ENCODE data around the gene FAM168B. TPM values are rescaled to one million over a fixed set of nuclear protein-coding genes. Genes with fewer than 3 reads are reported as not detected.

FAM168B gene, protein sequence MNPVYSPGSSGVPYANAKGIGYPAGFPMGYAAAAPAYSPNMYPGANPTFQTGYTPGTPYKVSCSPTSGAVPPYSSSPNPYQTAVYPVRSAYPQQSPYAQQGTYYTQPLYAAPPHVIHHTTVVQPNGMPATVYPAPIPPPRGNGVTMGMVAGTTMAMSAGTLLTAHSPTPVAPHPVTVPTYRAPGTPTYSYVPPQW
- total RNA-seq = 10 to 100 TPM; 69.8 to 82.6 TPM

DNA sequence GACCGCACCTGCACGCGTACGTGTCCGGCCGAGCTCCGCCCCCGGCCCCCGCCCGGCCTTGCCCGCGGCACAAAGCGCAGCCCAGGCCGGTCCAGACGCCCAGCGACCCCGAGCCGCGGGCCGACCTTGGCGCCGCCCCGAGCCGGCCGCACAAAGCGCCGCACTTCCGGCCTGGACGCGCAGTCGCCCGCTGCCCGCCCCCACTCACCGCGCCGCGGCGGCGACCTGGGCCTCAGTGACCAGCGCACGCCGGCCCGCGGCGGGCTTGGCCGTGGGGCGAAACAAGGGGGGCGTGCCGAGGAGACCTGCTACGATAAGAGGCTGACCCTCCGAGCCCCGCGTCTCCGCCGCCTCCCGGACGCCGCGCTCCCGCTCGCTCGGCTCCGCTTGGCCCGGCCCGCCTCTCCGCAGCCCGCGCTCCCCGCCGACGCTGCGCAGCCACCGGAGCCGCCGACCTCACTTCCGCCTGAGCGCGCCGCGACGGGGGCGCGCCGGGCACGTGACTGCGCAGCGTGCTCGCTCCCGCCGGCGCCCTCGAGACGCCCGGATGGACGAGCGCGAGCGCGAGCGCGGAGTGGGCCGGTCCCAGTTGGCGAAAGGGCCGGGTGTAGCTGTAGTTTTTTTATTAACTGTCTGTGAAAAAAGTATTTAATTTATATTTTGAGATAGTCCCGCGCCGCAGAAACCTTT is at the start of gene FAM168B:
TSS of gene FAM168B (minus strand) at position 455 of the 690 bp plus-strand sequence. CDS start 10,814 bp downstream, outside the sequence.
- peak within 1 kb of the TSS; percentile 80 to 93 for H3K27ac Mint-ChIP-seq
- H3K4me3 Mint-ChIP-seq = peak within 1 kb of the TSS; percentile 89
- DNase-seq (ENCODE audit: low spot score) (peak; percentile 92), ATAC-seq (peak; percentile 93 to 94)
- peaks cover 10 to 14% of the 10 kb centered on the region in 2 donors for H3K4me1 Mint-ChIP-seq (ENCODE audit: low read depth in 2 of 2)
- no peaks in the 10 kb centered on the region for H3K27me3 Mint-ChIP-seq
- H3K36me3 Mint-ChIP-seq = peaks cover 7% of the 10 kb centered on the region
- no peaks in the 10 kb centered on the region for H3K9me3 Mint-ChIP-seq

DNA sequence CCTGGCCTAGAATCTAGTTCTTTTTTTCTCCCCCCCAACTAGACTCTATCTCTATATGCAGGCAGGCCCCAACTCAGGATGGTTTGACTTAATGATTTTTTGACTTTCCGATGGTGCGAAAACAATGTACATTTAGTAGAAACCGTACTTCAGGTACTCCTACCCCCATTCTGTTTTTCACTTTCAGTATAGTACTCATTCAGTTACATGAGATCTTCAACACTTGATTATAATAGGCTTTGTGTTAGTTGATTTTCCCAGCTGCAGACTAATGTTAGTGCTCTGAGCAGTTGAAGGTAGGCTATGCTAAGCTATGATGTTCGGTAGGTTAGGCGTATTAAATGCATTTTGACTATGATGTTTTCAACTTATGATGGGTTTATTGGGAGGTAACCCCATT is 49.6 kb upstream of the FAM168B start:
- ATAC-seq (no peak), DNase-seq (ENCODE audit: low spot score) (no peak)
- no peaks in the 10 kb centered on the region for H3K9me3 Mint-ChIP-seq
- H3K27me3 Mint-ChIP-seq = no peaks in the 10 kb centered on the region
- no peak overlapping the region for H3K27ac Mint-ChIP-seq
- no peak overlapping the region for H3K4me3 Mint-ChIP-seq
- H3K4me1 Mint-ChIP-seq (ENCODE audit: low read depth in 2 of 2) = peaks cover 8 to 9% of the 10 kb centered on the region in 2 donors
- peaks cover 25% of the 10 kb centered on the region for H3K36me3 Mint-ChIP-seq

DNA sequence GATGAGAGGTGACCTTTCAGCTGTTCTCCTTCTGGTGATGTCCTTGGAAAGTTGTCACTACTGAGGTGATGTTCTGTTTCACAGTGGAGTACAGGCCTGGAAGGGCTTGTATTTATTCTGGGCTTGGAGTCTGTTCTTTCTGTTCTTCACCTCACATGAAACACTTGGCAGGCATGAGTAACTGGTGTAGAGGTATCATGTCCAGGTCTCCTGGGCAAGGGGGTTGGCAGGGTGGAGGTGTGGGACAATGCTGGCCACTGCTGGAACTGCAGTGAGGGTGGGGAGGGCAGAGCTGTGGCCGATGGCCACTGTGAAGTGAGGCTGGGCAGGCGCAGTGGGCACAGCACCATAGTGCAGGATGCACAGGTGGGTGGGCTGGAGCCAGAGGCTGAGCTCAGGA is 47.3 kb upstream of the FAM168B start:
- no peak overlapping the region for H3K27ac Mint-ChIP-seq
- no peak overlapping the region for H3K4me3 Mint-ChIP-seq
- ATAC-seq (no peak), DNase-seq (ENCODE audit: low spot score) (no peak)
- no peaks in the 10 kb centered on the region for H3K27me3 Mint-ChIP-seq
- no peaks in the 10 kb centered on the region for H3K9me3 Mint-ChIP-seq
- H3K36me3 Mint-ChIP-seq = peaks cover 32% of the 10 kb centered on the region
- H3K4me1 Mint-ChIP-seq (ENCODE audit: low read depth in 2 of 2) = peaks cover 12 to 15% of the 10 kb centered on the region in 2 donors

DNA sequence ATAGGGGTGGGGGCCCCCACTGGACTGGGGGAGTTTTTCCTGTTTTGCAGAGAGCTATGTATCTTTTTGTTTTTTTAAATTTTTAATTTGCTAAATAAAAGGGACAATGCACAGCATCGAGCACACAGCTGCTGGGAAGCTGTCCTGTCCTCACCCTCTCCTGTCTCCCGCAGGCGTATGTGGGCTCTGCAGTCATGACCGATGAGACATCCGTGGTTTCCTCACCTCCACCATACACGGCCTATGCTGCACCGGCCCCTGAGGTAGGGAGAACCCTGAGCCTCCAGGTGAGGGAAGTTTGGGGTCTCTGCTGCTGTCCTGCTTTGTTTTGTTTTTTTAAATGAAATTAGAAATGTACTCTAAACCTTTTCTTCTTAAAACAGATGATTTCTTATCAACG is 39.5 kb upstream of the FAM168B start:
- Mint-ChIP-seq H3K27me3 (no peaks in the 10 kb centered on the region), H3K36me3 (peaks cover 35% of the 10 kb centered on the region), H3K4me1 (ENCODE audit: low read depth in 2 of 2) (peaks cover 7 to 16% of the 10 kb centered on the region in 2 donors), H3K9me3 (no peaks in the 10 kb centered on the region), H3K27ac (no peak overlapping the region), H3K4me3 (no peak overlapping the region)
- DNase-seq (ENCODE audit: low spot score) = no peak
- peak; percentile 68 to 83 for ATAC-seq

DNA sequence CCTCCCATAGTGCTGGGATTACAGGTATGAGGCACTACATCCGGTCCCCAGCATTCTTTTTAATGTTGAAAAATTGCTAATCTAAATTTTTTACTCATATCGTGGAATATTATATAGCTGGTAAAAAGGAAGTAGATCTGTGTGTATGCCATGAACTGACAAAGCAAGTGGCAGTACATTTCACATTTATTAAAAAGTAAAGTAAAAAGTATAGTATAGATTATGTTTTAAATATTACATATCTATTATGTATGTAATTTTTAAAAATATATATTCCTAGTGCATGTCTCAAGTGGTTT is 37.0 kb upstream of the FAM168B start:
- Mint-ChIP-seq H3K9me3 (no peaks in the 10 kb centered on the region), H3K36me3 (peaks cover 38% of the 10 kb centered on the region), H3K27me3 (no peaks in the 10 kb centered on the region), H3K27ac (no peak overlapping the region), H3K4me1 (ENCODE audit: low read depth in 2 of 2) (peaks cover 4 to 10% of the 10 kb centered on the region in 2 donors), H3K4me3 (no peak overlapping the region)
- ATAC-seq = no peak
- no peak for DNase-seq (ENCODE audit: low spot score)

DNA sequence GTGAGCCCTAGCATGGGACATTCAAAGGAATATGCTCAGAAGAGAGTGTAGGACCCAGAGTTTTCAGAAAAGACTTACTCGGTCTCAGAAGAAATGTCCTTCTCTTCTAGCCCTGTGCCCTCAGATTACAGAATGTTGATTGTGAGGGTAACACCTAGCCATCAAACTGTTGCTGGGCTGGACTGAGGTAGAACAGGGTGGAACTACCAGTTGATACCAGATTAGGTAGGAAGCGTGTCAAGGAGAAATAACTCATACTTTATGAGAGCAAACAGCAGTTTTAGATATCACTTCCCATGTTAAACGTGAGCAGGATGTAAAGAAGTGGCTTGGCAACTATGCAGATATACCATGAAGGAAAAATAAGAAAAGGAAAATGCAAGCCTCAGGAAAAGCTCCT is 34.7 kb upstream of the FAM168B start:
- Mint-ChIP-seq H3K27ac (no peak overlapping the region), H3K36me3 (peaks cover 30% of the 10 kb centered on the region), H3K4me1 (ENCODE audit: low read depth in 2 of 2) (peaks cover 10 to 11% of the 10 kb centered on the region in 2 donors), H3K9me3 (no peaks in the 10 kb centered on the region), H3K4me3 (no peak overlapping the region), H3K27me3 (no peaks in the 10 kb centered on the region)
- ATAC-seq = no peak
- DNase-seq (ENCODE audit: low spot score) = no peak

DNA sequence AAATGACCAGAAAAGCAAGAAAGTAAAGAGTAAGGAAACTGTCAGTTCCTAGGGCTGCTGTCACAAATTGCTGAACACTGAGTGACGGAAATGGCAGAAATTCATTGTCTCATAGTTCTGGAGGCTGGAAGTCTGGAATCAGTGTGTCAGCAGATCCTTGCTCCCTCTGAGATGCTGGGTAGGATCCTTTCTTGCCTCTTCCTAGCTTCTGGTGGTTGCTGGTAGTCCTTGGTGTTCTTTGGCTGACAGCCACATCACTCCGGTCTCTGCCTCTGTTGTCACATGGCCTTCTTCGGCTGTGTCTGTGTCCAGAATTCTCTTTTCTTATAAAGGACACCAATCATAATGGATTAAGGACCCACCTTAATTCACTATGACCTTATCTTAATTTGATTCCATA is 33.8 kb upstream of the FAM168B start:
- H3K4me3 Mint-ChIP-seq = no peak overlapping the region
- peaks cover 13 to 17% of the 10 kb centered on the region in 2 donors for H3K4me1 Mint-ChIP-seq (ENCODE audit: low read depth in 2 of 2)
- no peak overlapping the region for H3K27ac Mint-ChIP-seq
- ATAC-seq (no peak), DNase-seq (ENCODE audit: low spot score) (no peak)
- H3K36me3 Mint-ChIP-seq = peaks cover 30% of the 10 kb centered on the region
- H3K9me3 Mint-ChIP-seq = no peaks in the 10 kb centered on the region
- no peaks in the 10 kb centered on the region for H3K27me3 Mint-ChIP-seq

DNA sequence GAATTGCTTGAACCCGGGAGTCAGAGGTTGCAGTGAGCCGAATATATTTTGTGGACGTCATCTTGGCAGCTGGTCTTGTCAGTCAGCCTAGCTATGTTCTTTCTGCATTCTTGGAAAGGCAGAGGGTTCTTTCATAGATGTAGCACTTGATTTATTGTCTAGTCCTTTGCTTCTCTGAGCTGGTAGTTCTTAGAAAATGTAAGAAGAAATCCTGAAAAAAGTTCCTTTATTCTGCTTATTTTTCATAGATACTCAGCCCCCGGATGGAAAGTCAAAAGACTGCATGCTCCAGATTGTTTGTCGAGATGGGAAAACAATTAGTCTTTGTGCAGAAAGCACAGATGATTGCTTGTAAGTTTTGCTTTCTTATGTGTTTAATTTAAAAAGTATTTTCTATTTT is 33.2 kb upstream of the FAM168B start:
- no peak overlapping the region for H3K27ac Mint-ChIP-seq
- H3K4me3 Mint-ChIP-seq = no peak overlapping the region
- peaks cover 16 to 20% of the 10 kb centered on the region in 2 donors for H3K4me1 Mint-ChIP-seq (ENCODE audit: low read depth in 2 of 2)
- H3K27me3 Mint-ChIP-seq = no peaks in the 10 kb centered on the region
- no peaks in the 10 kb centered on the region for H3K9me3 Mint-ChIP-seq
- ATAC-seq (no peak), DNase-seq (ENCODE audit: low spot score) (no peak)
- H3K36me3 Mint-ChIP-seq = peaks cover 30% of the 10 kb centered on the region

DNA sequence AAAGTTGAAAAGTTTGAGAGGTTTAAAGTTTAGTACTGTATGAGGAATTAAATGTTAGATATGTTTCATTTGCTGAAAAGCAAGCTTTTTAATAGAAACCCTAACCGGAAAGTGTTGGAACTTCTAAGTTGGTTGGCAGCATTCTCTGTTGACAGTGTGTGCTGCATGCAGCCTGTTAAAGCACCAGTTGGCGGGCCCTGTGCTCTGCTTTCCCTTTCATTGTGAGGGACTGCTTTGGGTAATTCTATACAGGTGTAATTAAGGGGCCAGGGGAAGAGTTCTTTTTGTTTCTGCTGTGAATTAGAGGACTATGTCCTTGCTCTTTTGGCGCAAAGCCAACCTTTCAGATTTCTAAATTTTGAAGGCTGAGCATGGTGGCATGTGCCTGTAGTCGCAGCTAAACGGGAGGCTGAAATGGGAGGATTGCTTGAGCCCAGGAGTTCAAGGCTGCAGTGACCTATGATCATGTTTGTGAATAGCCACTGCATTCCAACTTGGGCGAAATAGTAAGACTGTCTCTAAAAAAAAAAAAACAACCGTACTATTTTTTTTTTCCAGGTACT is 32.0 kb upstream of the FAM168B start:
- Mint-ChIP-seq H3K36me3 (peaks cover 30% of the 10 kb centered on the region), H3K4me1 (ENCODE audit: low read depth in 2 of 2) (peaks cover 22 to 26% of the 10 kb centered on the region in 2 donors), H3K27ac (no peak overlapping the region), H3K4me3 (no peak overlapping the region), H3K27me3 (no peaks in the 10 kb centered on the region), H3K9me3 (no peaks in the 10 kb centered on the region)
- DNase-seq (ENCODE audit: low spot score) = no peak
- no peak for ATAC-seq

DNA sequence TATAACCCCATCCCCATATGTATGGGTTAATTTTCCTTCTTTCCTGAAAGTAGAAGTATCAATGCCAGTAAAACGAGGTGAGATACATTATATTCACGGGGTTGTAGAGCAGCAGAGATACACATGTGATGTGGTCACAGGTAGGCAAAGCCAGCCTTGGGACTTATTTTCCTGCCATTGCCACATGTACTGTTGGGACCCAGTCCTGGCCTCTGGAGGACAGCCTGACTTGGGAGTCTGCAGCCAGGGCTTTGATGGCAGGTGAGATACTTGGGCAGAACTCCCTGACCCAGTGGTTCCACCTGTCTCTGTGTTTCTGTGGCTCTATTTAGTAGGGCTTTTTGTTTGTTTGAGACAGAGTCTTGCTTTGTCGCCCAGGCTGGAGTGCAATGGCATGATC is 29.9 kb upstream of the FAM168B start:
- Mint-ChIP-seq H3K4me3 (no peak overlapping the region), H3K4me1 (ENCODE audit: low read depth in 2 of 2) (peaks cover 23 to 27% of the 10 kb centered on the region in 2 donors), H3K27ac (no peak overlapping the region), H3K36me3 (peaks cover 14% of the 10 kb centered on the region), H3K27me3 (no peaks in the 10 kb centered on the region), H3K9me3 (no peaks in the 10 kb centered on the region)
- ATAC-seq (no peak), DNase-seq (ENCODE audit: low spot score) (no peak)

DNA sequence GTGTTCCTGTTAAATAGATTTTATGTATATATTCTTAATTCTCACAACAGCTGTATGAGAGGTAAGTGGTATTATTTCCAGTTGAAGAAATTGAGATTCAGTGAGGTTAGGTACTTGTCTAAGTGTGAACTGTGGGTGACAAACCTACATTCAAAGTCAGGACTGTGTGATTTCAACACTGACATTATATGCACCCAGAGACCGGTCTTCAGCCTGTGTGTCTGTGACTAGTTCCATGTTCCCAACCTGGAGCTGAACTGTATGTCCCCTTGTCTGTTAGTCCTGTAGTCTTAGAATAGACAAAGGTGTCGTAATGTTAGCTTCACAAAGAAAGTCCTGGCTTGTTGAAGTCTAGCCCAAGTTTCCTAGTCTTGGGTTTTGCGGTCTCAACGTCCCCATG is 29.2 kb upstream of the FAM168B start:
- no peak for DNase-seq (ENCODE audit: low spot score)
- H3K27me3 Mint-ChIP-seq = no peaks in the 10 kb centered on the region
- H3K9me3 Mint-ChIP-seq = no peaks in the 10 kb centered on the region
- H3K27ac Mint-ChIP-seq = no peak overlapping the region
- no peak overlapping the region for H3K4me3 Mint-ChIP-seq
- H3K36me3 Mint-ChIP-seq = peaks cover 7% of the 10 kb centered on the region
- peaks cover 26 to 32% of the 10 kb centered on the region in 2 donors for H3K4me1 Mint-ChIP-seq (ENCODE audit: low read depth in 2 of 2)
- peak; percentile 75 to 77 for ATAC-seq

DNA sequence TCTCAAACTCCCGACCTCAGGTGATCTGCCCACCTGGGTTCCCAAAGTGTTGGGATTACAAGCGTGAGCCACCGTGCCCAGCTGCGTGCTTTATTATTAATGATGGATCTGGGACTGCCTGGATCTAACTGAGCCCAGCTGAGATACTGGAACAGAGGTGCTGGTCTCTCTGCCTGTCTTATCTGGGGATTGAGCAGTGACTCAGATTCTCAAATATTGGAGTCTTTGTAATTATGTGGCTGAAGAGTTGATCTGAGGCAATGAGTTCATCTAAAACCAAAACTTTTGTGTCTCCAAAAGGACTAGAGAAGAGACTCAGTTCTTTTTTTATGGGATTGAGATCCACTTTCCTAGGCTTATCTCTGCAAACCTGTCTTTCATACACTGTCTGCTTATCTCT is 28.2 kb upstream of the FAM168B start:
- H3K36me3 Mint-ChIP-seq = no peaks in the 10 kb centered on the region

DNA sequence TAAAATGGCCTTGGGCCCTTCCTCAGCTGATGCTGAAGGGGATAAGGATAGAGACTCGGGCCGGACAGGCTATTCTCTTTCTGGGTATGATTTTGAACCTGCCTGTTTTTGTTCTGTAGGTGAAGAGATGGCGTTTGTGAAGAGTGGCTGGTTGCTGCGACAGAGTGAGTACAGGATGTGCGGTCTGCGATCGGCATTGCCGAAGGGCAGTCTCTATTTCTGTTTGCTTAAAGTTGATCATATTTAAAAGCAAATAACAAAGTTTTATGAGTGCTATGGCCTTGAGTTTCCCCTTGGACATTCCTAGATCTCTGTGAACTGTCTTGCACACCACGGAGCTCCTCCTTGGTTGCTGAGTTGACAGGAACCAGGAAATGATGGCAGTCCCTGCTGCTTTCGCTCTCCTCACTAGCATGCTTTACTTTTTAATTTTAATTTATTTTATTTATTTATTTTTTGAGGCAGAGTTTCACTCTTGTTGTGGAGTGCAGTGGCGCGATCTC is 27.6 kb upstream of the FAM168B start:
- no peak for DNase-seq (ENCODE audit: low spot score)
- no peaks in the 10 kb centered on the region for H3K27me3 Mint-ChIP-seq
- no peak for ATAC-seq
- H3K4me1 Mint-ChIP-seq (ENCODE audit: low read depth in 2 of 2) = peaks cover 26 to 32% of the 10 kb centered on the region in 2 donors
- no peaks in the 10 kb centered on the region for H3K9me3 Mint-ChIP-seq
- H3K36me3 Mint-ChIP-seq = peaks cover 4% of the 10 kb centered on the region
- no peak overlapping the region for H3K27ac Mint-ChIP-seq
- H3K4me3 Mint-ChIP-seq = no peak overlapping the region

More for the DNA sequence above, 28.2 kb upstream of the FAM168B start:
- H3K4me1 Mint-ChIP-seq (ENCODE audit: low read depth in 2 of 2) = peaks cover 26 to 32% of the 10 kb centered on the region in 2 donors
- no peaks in the 10 kb centered on the region for H3K27me3 Mint-ChIP-seq
- H3K9me3 Mint-ChIP-seq = no peaks in the 10 kb centered on the region
- no peak for DNase-seq (ENCODE audit: low spot score)
- no peak overlapping the region for H3K4me3 Mint-ChIP-seq
- no peak overlapping the region for H3K27ac Mint-ChIP-seq
- ATAC-seq = no peak

DNA sequence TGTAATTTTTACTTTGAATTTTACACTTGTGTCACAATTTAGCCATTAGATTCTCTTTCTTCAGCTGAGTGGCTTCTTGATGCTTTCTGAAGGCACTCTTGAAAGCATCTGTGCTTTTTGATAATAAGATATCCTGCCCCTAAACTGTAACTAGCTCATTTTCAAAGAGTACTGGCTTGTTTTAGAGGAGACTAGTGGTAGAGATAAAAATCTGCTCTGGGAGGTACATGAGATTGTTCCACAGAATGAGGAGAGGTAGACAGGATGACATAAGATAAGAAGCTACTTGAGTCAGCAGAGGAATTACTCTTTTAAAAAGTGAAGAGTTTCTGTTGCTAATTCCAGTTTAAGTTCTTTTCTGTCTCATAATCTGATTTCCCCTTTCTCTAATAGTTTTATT is 22.5 kb upstream of the FAM168B start:
- H3K36me3 Mint-ChIP-seq = peaks cover 13% of the 10 kb centered on the region
- peaks cover 35 to 39% of the 10 kb centered on the region in 2 donors for H3K4me1 Mint-ChIP-seq (ENCODE audit: low read depth in 2 of 2)

More for the DNA sequence above, 22.5 kb upstream of the FAM168B start:
- no peak for DNase-seq (ENCODE audit: low spot score)
- H3K27me3 Mint-ChIP-seq = no peaks in the 10 kb centered on the region
- no peak overlapping the region for H3K27ac Mint-ChIP-seq
- H3K9me3 Mint-ChIP-seq = peaks cover 5% of the 10 kb centered on the region
- no peak for ATAC-seq
- H3K4me3 Mint-ChIP-seq = no peak overlapping the region

All from natural killer cell treated with Interleukin-12 subunit alpha and Interleukin-12 subunit beta and Interleukin-15 and Interleukin-18, amount 100 ng/mL, for 72 hours (primary cell).